HG02870 (cell line): ENCODE data around the gene GPR18.
"Not testable (repeated sequence)": the region's sequence is repeated elsewhere in the genome, so short reads cannot be mapped to it uniquely, and the experiment has no call there.

Experiments used
- ATAC-seq: cut with Tn5 transposase; IDR thresholded peaks from one replicate; pipeline ENCODE4 v1.9.1; 2021; ENCODE audit warnings: mild to moderate bottlenecking, moderate library complexity; ENCODE audit not compliant: unreplicated experiment

The GPR18 gene

GRCh38 chr13:99211421-99212035 is 46.7 kb downstream of the GPR18 start:
- no peak for ATAC-seq

GRCh38 chr13:99210627-99211026 is 47.6 kb downstream of the GPR18 start:
- ATAC-seq, result not testable (repeated sequence)

GRCh38 chr13:99208845-99209527 is 49.2 kb downstream of the GPR18 start:
- no peak for ATAC-seq

- no peak for ATAC-seq
Observed at GRCh38 chr13:99208185-99208584, 50.0 kb downstream of the GPR18 start.

GRCh38 chr13:99207511-99207910 is 50.7 kb downstream of the GPR18 start:
- ATAC-seq, result no peak

GRCh38 chr13:99206873-99207272 is 51.3 kb downstream of the GPR18 start:
- ATAC-seq, result no peak

- no peak for ATAC-seq
Observed at GRCh38 chr13:99206226-99206625, 52.0 kb downstream of the GPR18 start.

GRCh38 chr13:99205621-99206220 is 52.5 kb downstream of the GPR18 start:
- no peak for ATAC-seq
